NCI-H1105 (cell line): ENCODE measurements around the gene LRRC1.
"Not testable (repeated sequence)": the region's sequence is repeated elsewhere in the genome, so short reads cannot be mapped to it uniquely, and the experiment has no call there.

Experiments
- DNase-seq: peaks from one replicate; lab custom pipeline; 2025; lab: John Stamatoyannopoulos, UW

LRRC1 gene

GRCh38 chr6:53792973-53793317 lies 1.9 kb upstream of the LRRC1 start:
- no peak for DNase-seq

GRCh38 chr6:53793318-53794136 lies 1.3 kb upstream of the LRRC1 start:
- DNase-seq = peak; percentile 68

GRCh38 chr6:53794137-53794719 lies 577 bp upstream of the LRRC1 start:
- DNase-seq = peak; percentile 77

GRCh38 chr6:53795340-53795701 lies 516 bp downstream of the LRRC1 start:
- peak; percentile 39 for DNase-seq

GRCh38 chr6:53795702-53796450 lies 1.1 kb downstream of the LRRC1 start:
- peak; percentile 25 for DNase-seq

GRCh38 chr6:53796451-53796780 lies 1.6 kb downstream of the LRRC1 start:
- no peak for DNase-seq

GRCh38 chr6:53796791-53797190 lies 2.0 kb downstream of the LRRC1 start:
- DNase-seq = no peak

GRCh38 chr6:53797304-53797703 lies 2.5 kb downstream of the LRRC1 start:
- DNase-seq = no peak

- no peak for DNase-seq
These were observed 4.5 kb downstream of the LRRC1 start for GRCh38 chr6:53799340-53799739.

GRCh38 chr6:53801022-53801421 lies 6.2 kb downstream of the LRRC1 start:
- no peak for DNase-seq

- no peak for DNase-seq
These were observed 7.8 kb downstream of the LRRC1 start for GRCh38 chr6:53802582-53802981.

GRCh38 chr6:53803081-53803860 lies 8.5 kb downstream of the LRRC1 start:
- DNase-seq = no peak

GRCh38 chr6:53805016-53805415 lies 10.2 kb downstream of the LRRC1 start:
- DNase-seq = no peak

GRCh38 chr6:53805725-53806124 lies 10.9 kb downstream of the LRRC1 start:
- DNase-seq = no peak

GRCh38 chr6:53807606-53808005 lies 12.8 kb downstream of the LRRC1 start:
- DNase-seq = not testable (repeated sequence)

- no peak for DNase-seq
These were observed 13.6 kb downstream of the LRRC1 start for GRCh38 chr6:53808302-53808881.

GRCh38 chr6:53809691-53810090 lies 14.9 kb downstream of the LRRC1 start:
- no peak for DNase-seq

- DNase-seq = peak; percentile 84
These were observed 16.3 kb downstream of the LRRC1 start for GRCh38 chr6:53811082-53811481.

GRCh38 chr6:53811746-53812145 lies 16.9 kb downstream of the LRRC1 start:
- no peak for DNase-seq

- DNase-seq = no peak
These were observed 18.3 kb downstream of the LRRC1 start for GRCh38 chr6:53813096-53813495.

GRCh38 chr6:53813801-53814200 lies 19.0 kb downstream of the LRRC1 start:
- no peak for DNase-seq

GRCh38 chr6:53814353-53814752 lies 19.5 kb downstream of the LRRC1 start:
- no peak for DNase-seq
